Immature natural killer cell (primary cell): ENCODE results near the gene ZBTB24. TPM values are rescaled to one million over a fixed set of nuclear protein-coding genes. Genes with fewer than 3 reads are reported as not detected.

Experiments used
- DNase-seq, 3 donors: peaks; one replicate each; pipeline ENCODE4 v3.0.0; 2022; ENCODE audit warnings: mixed read lengths in 1 of 3
- H3K27ac Mint-ChIP-seq, 6 donors: one replicate each; pipeline ENCODE4 v1.8.0; 2020; ENCODE audit warnings: mixed read lengths in 6 of 6, mild to moderate bottlenecking in 5 of 6, inconsistent platforms in 4 of 6, moderate library complexity in 3 of 6
- H3K27me3 Mint-ChIP-seq, 3 donors: one replicate each; pipeline ENCODE4 v1.8.0; 2020 to 2021; ENCODE audit warnings: low read depth in 3 of 3, mild to moderate bottlenecking in 3 of 3, mixed read lengths in 3 of 3, moderate library complexity in 3 of 3, inconsistent platforms in 1 of 3
- H3K36me3 Mint-ChIP-seq, 3 donors: one replicate each; pipeline ENCODE4 v1.8.0; 2020; ENCODE audit warnings: mixed read lengths in 3 of 3, inconsistent platforms in 2 of 3, mild to moderate bottlenecking in 2 of 3
- H3K4me1 Mint-ChIP-seq, 2 donors: one replicate each; pipeline ENCODE4 v1.8.0; 2020; ENCODE audit warnings: inconsistent platforms in 2 of 2, mild to moderate bottlenecking in 2 of 2, mixed read lengths in 2 of 2, moderate library complexity in 1 of 2
- H3K4me3 Mint-ChIP-seq, 5 donors: one replicate each; pipeline ENCODE4 v1.8.0; 2020; ENCODE audit warnings: mild to moderate bottlenecking in 5 of 5, mixed read lengths in 5 of 5, inconsistent platforms in 3 of 5, moderate library complexity in 3 of 5
- H3K9me3 Mint-ChIP-seq, 6 donors: one replicate each; pipeline ENCODE4 v1.8.0; 2020; ENCODE audit warnings: mild to moderate bottlenecking in 6 of 6, mixed read lengths in 6 of 6, inconsistent platforms in 4 of 6, moderate library complexity in 3 of 6
- polyA plus RNA-seq, 3 donors: library from polyadenylated mRNA; unstranded; fragments of 300-500 nt; fragmentation: Illumina TruSeq; gene quantifications; one replicate each; pipeline ENCODE4 v1.2.3, GENCODE V29; 2021

ZBTB24 gene
- polyA plus RNA-seq, 3 donors from 2014 or later, result 3.1 to 6.6 (median 4.1) TPM

GRCh38 chr6:109449064-109449794, 33.8 kb downstream of the ZBTB24 start:
- H3K27me3 Mint-ChIP-seq, result peaks cover 3 to 7% (median 5%) of the 10 kb centered on the region in 3 donors
- peaks cover 44 to 56% of the 10 kb centered on the region in 2 donors for H3K4me1 Mint-ChIP-seq
- H3K4me3 Mint-ChIP-seq, result peak overlapping the region in 3 of 5 donors; percentile 9 to 49 (median 47)
- H3K9me3 Mint-ChIP-seq, result no peaks in the 10 kb centered on the region
- no peak for DNase-seq
- peak overlapping the region in 4 of 6 donors; percentile 61 to 87 (median 81) for H3K27ac Mint-ChIP-seq
- peaks cover 9 to 21% (median 10%) of the 10 kb centered on the region in 3 donors for H3K36me3 Mint-ChIP-seq

- no peak for DNase-seq
- H3K36me3 Mint-ChIP-seq, result peaks cover 9 to 22% (median 10%) of the 10 kb centered on the region in 3 donors
- H3K9me3 Mint-ChIP-seq, result no peaks in the 10 kb centered on the region
- H3K27ac Mint-ChIP-seq, result peak overlapping the region in 5 of 6 donors; percentile 72 to 88 (median 74)
- H3K4me3 Mint-ChIP-seq, result peak overlapping the region in 1 of 5 donors; percentile 1
- H3K4me1 Mint-ChIP-seq, result peaks cover 38 to 50% of the 10 kb centered on the region in 2 donors
- peaks cover 3 to 5% (median 3%) of the 10 kb centered on the region in 3 donors for H3K27me3 Mint-ChIP-seq
Measured at GRCh38 chr6:109448615-109449014, 34.4 kb downstream of the ZBTB24 start.

GRCh38 chr6:109447878-109448555, 35.0 kb downstream of the ZBTB24 start:
- no peak for DNase-seq
- Mint-ChIP-seq H3K4me3 (peak overlapping the region in 1 of 5 donors; percentile 1), H3K27me3 (peaks cover 0 to 5% (median 3%) of the 10 kb centered on the region in 3 donors), H3K27ac (peak overlapping the region in 5 of 6 donors; percentile 40 to 88 (median 74)), H3K36me3 (peaks cover 9 to 22% (median 10%) of the 10 kb centered on the region in 3 donors), H3K4me1 (peaks cover 32 to 51% of the 10 kb centered on the region in 2 donors), H3K9me3 (no peaks in the 10 kb centered on the region)

- peaks cover 9 to 17% (median 10%) of the 10 kb centered on the region in 3 donors for H3K36me3 Mint-ChIP-seq
- H3K4me1 Mint-ChIP-seq, result peaks cover 33 to 53% of the 10 kb centered on the region in 2 donors
- DNase-seq, result no peak
- H3K27ac Mint-ChIP-seq, result no peak overlapping the region
- no peaks in the 10 kb centered on the region for H3K9me3 Mint-ChIP-seq
- H3K4me3 Mint-ChIP-seq, result no peak overlapping the region
- H3K27me3 Mint-ChIP-seq, result peaks cover 0 to 5% (median 4%) of the 10 kb centered on the region in 3 donors
Measured at GRCh38 chr6:109447087-109447486, 35.9 kb downstream of the ZBTB24 start.

- peaks cover 9 to 17% (median 10%) of the 10 kb centered on the region in 3 donors for H3K36me3 Mint-ChIP-seq
- peak overlapping the region in 5 of 6 donors; percentile 15 to 80 (median 66) for H3K27ac Mint-ChIP-seq
Measured at GRCh38 chr6:109446541-109446940, 36.5 kb downstream of the ZBTB24 start.

GRCh38 chr6:109446072-109446471, 36.9 kb downstream of the ZBTB24 start:
- H3K27me3 Mint-ChIP-seq, result peaks cover 3 to 11% (median 10%) of the 10 kb centered on the region in 3 donors
- peak overlapping the region in 3 of 6 donors; percentile 15 to 67 (median 25) for H3K27ac Mint-ChIP-seq
- H3K4me1 Mint-ChIP-seq, result peaks cover 44 to 59% of the 10 kb centered on the region in 2 donors
- peaks cover 9 to 17% (median 10%) of the 10 kb centered on the region in 3 donors for H3K36me3 Mint-ChIP-seq
- no peak overlapping the region for H3K4me3 Mint-ChIP-seq
- H3K9me3 Mint-ChIP-seq, result no peaks in the 10 kb centered on the region
- no peak for DNase-seq

More at GRCh38 chr6:109446541-109446940, 36.5 kb downstream of the ZBTB24 start:
- no peak for DNase-seq
- H3K4me3 Mint-ChIP-seq, result no peak overlapping the region
- H3K27me3 Mint-ChIP-seq, result peaks cover 0 to 10% (median 7%) of the 10 kb centered on the region in 3 donors
- peaks cover 39 to 54% of the 10 kb centered on the region in 2 donors for H3K4me1 Mint-ChIP-seq
- H3K9me3 Mint-ChIP-seq, result no peaks in the 10 kb centered on the region

GRCh38 chr6:109445382-109445781, 37.6 kb downstream of the ZBTB24 start:
- no peaks in the 10 kb centered on the region for H3K9me3 Mint-ChIP-seq
- no peak for DNase-seq
- peaks cover 5 to 12% (median 7%) of the 10 kb centered on the region in 3 donors for H3K36me3 Mint-ChIP-seq
- H3K27ac Mint-ChIP-seq, result peak overlapping the region in 2 of 6 donors; percentile 4 to 27
- H3K4me1 Mint-ChIP-seq, result peaks cover 39 to 55% of the 10 kb centered on the region in 2 donors
- H3K27me3 Mint-ChIP-seq, result peaks cover 5 to 13% (median 12%) of the 10 kb centered on the region in 3 donors
- H3K4me3 Mint-ChIP-seq, result no peak overlapping the region

- peaks cover 5 to 16% (median 10%) of the 10 kb centered on the region in 3 donors for H3K27me3 Mint-ChIP-seq
- peaks cover 5 to 12% (median 7%) of the 10 kb centered on the region in 3 donors for H3K36me3 Mint-ChIP-seq
- no peak for DNase-seq
- H3K4me1 Mint-ChIP-seq, result peaks cover 28 to 46% of the 10 kb centered on the region in 2 donors
- H3K27ac Mint-ChIP-seq, result peak overlapping the region in 4 of 6 donors; percentile 84 to 96 (median 88)
- H3K4me3 Mint-ChIP-seq, result no peak overlapping the region
- no peaks in the 10 kb centered on the region for H3K9me3 Mint-ChIP-seq
Measured at GRCh38 chr6:109443425-109443950, 39.5 kb downstream of the ZBTB24 start.

- no peak for DNase-seq
- H3K4me1 Mint-ChIP-seq, result peaks cover 23 to 40% of the 10 kb centered on the region in 2 donors
- peaks cover 5 to 13% (median 10%) of the 10 kb centered on the region in 3 donors for H3K27me3 Mint-ChIP-seq
- peaks cover 5 to 12% (median 7%) of the 10 kb centered on the region in 3 donors for H3K36me3 Mint-ChIP-seq
- peak overlapping the region; percentile 84 to 96 (median 92) for H3K27ac Mint-ChIP-seq
- H3K9me3 Mint-ChIP-seq, result no peaks in the 10 kb centered on the region
- H3K4me3 Mint-ChIP-seq, result peak overlapping the region; percentile 88 to 93 (median 91)
Measured at GRCh38 chr6:109442393-109442924, 40.6 kb downstream of the ZBTB24 start.

GRCh38 chr6:109441069-109441816, 41.8 kb downstream of the ZBTB24 start:
- H3K4me3 Mint-ChIP-seq, result peak overlapping the region; percentile 88 to 93 (median 91)
- H3K36me3 Mint-ChIP-seq, result peaks cover 3 to 7% (median 5%) of the 10 kb centered on the region in 3 donors
- peaks cover 21 to 34% of the 10 kb centered on the region in 2 donors for H3K4me1 Mint-ChIP-seq
- H3K27ac Mint-ChIP-seq, result peak overlapping the region; percentile 84 to 96 (median 92)
- H3K27me3 Mint-ChIP-seq, result peaks cover 5 to 11% (median 10%) of the 10 kb centered on the region in 3 donors
- no peaks in the 10 kb centered on the region for H3K9me3 Mint-ChIP-seq
- peak; percentile 63 to 69 (median 67) for DNase-seq

- Mint-ChIP-seq H3K4me1 (peaks cover 20 to 33% of the 10 kb centered on the region in 2 donors), H3K27me3 (peaks cover 5 to 11% (median 10%) of the 10 kb centered on the region in 3 donors), H3K4me3 (peak within 1 kb of the TSS; percentile 88 to 93 (median 91)), H3K36me3 (peaks cover 2 to 5% (median 3%) of the 10 kb centered on the region in 3 donors), H3K9me3 (no peaks in the 10 kb centered on the region), H3K27ac (peak within 1 kb of the TSS; percentile 84 to 96 (median 92))
- DNase-seq, result peak; percentile 82 to 86 (median 85)
Measured at GRCh38 chr6:109440331-109441068, 42.5 kb downstream of the ZBTB24 start, which contains the start of the genes PPIL6 and SMPD2. Gene PPIL6, minus strand, starts transcription at chr6:109440628. Its CDS starts 38 bp downstream, at chr6:109440590. Gene SMPD2, plus strand, starts transcription at chr6:109440724. Its CDS starts 398 bp downstream, at chr6:109441122.

- Mint-ChIP-seq H3K27ac (no peak overlapping the region), H3K36me3 (no peaks in the 10 kb centered on the region), H3K27me3 (peaks cover 1 to 9% (median 2%) of the 10 kb centered on the region in 3 donors), H3K4me1 (peaks cover 4 to 7% of the 10 kb centered on the region in 2 donors), H3K9me3 (no peaks in the 10 kb centered on the region), H3K4me3 (no peak overlapping the region)
- no peak for DNase-seq
Measured at GRCh38 chr6:109436041-109436440, 47.0 kb downstream of the ZBTB24 start.
